ENCODE data around the gene CALU.

GRCh38 chr7:128705891-128706333 lies 33.2 kb upstream of the CALU start:
- TF ChIP-seq CTCF (conservative IDR thresholded peaks at IDR 0.05; ENCODE audit: low read depth in 2 of 2) (no peak), EZH2 (IDR thresholded peaks at IDR 0.05; ENCODE audit: low read depth, unreplicated experiment) (no peak), REST (IDR thresholded peaks at IDR 0.05; ENCODE audit: unreplicated experiment) (no peak), NANOG (IDR thresholded peaks at IDR 0.05; ENCODE audit: borderline replicate concordance) (no peak), POLR2AphosphoS5 (IDR thresholded peaks at IDR 0.05; ENCODE audit: low read depth) (no peak), JUNB (IDR thresholded peaks at IDR 0.05; ENCODE audit: unreplicated experiment) (no peak), EZH2phosphoT487 (IDR thresholded peaks at IDR 0.05; ENCODE audit: unreplicated experiment) (no peak), CREB1 (CRISPR knock-in tag; IDR thresholded peaks at IDR 0.05; ENCODE audit: low read depth) (no peak), ETS1 (IDR thresholded peaks at IDR 0.05) (no peak)

Data from GM23338 (cell line).